ENCODE measurements around the gene TAF15. TPM values are rescaled to one million over a fixed set of nuclear protein-coding genes. Genes with fewer than 3 reads are reported as not detected.
A peak's percentile ranks its signal among the peaks of the same experiment; 100 is the strongest.

The TAF15 gene
- total RNA-seq, 4 donors from 2014 or later = 25.2 to 39.5 (median 31.6) TPM

GRCh38 chr17:35764123-35764991 lies 44.9 kb upstream of the TAF15 start:
- Histone ChIP-seq H3K27me3 (no peaks in the 10 kb centered on the region), H3K9me3 (no peaks in the 10 kb centered on the region), H3K36me3 (no peaks in the 10 kb centered on the region), H3K4me1 (peaks cover 9 to 11% of the 10 kb centered on the region in 2 donors), H3K27ac (peak overlapping the region; percentile 13 to 50 (median 42)), H3K4me3 (peak overlapping the region; percentile 58 to 72 (median 64))
- intact Hi-C loops (cut with DNase I; ENCODE audit: low total_unique reads) = loop anchor here (1.0 to 5.0 kb wide), 2 partner anchors 45 to 718 kb away; partner anchors contain the start of gene TAF15
- ATAC-seq = peak; percentile 90 to 95
- in situ Hi-C loops (cut with MboI; ENCODE audit: low sequenced_read_pairs in 4 of 4) = loop anchor here in 1 of 4 donors (5.0 kb wide), 1 partner anchor 43 kb away; the partner anchor contains the start of gene TAF15
- TF ChIP-seq CTCF (IDR thresholded peaks at IDR 0.05 in 4 of 5, conservative IDR thresholded peaks at IDR 0.05 in 1 of 5) (peak; percentile 90 to 98 (median 97)), POLR2A (IDR thresholded peaks at IDR 0.05) (no peak)
- peak; percentile 61 to 82 for DNase-seq

- Histone ChIP-seq H3K36me3 (no peaks in the 10 kb centered on the region), H3K9me3 (no peaks in the 10 kb centered on the region), H3K27me3 (no peaks in the 10 kb centered on the region), H3K4me3 (no peak overlapping the region), H3K4me1 (peaks cover 7 to 11% of the 10 kb centered on the region in 2 donors), H3K27ac (no peak overlapping the region)
- TF ChIP-seq POLR2A (IDR thresholded peaks at IDR 0.05) (no peak), CTCF (IDR thresholded peaks at IDR 0.05 in 4 of 5, conservative IDR thresholded peaks at IDR 0.05 in 1 of 5) (no peak)
- ATAC-seq = no peak
- in situ Hi-C loops (cut with MboI; ENCODE audit: low sequenced_read_pairs in 4 of 4) (loop anchor here in 2 of 4 donors (5.0 kb wide), 2 partner anchors 37 to 42 kb away; partner anchors contain the start of gene TAF15 (in 1 of the 2)), intact Hi-C loops (cut with DNase I; ENCODE audit: low total_unique reads) (no loop called here)
- DNase-seq = no peak
These were observed 44.1 kb upstream of the TAF15 start for GRCh38 chr17:35765086-35765710.

GRCh38 chr17:35765756-35766488 lies 43.4 kb upstream of the TAF15 start:
- H3K9me3 ChIP-seq = no peaks in the 10 kb centered on the region
- in situ Hi-C loops (cut with MboI; ENCODE audit: low sequenced_read_pairs in 4 of 4) = loop anchor here in 2 of 4 donors (5.0 kb wide), 2 partner anchors 36 to 41 kb away; partner anchors contain the start of gene TAF15 (in 1 of the 2)
- no peaks in the 10 kb centered on the region for H3K27me3 ChIP-seq
- intact Hi-C loops (cut with DNase I; ENCODE audit: low total_unique reads) = no loop called here
- TF ChIP-seq POLR2A (IDR thresholded peaks at IDR 0.05) (no peak), CTCF (IDR thresholded peaks at IDR 0.05 in 4 of 5, conservative IDR thresholded peaks at IDR 0.05 in 1 of 5) (no peak)
- H3K4me1 ChIP-seq = peaks cover 5 to 11% of the 10 kb centered on the region in 2 donors
- ATAC-seq (no peak), DNase-seq (no peak)
- H3K27ac ChIP-seq = no peak overlapping the region
- no peak overlapping the region for H3K4me3 ChIP-seq
- H3K36me3 ChIP-seq = no peaks in the 10 kb centered on the region

- ATAC-seq (no peak), DNase-seq (no peak)
- Histone ChIP-seq H3K27ac (no peak overlapping the region), H3K9me3 (no peaks in the 10 kb centered on the region), H3K36me3 (no peaks in the 10 kb centered on the region), H3K4me3 (no peak overlapping the region), H3K4me1 (peaks cover 5 to 11% of the 10 kb centered on the region in 2 donors), H3K27me3 (no peaks in the 10 kb centered on the region)
- intact Hi-C loops (cut with DNase I; ENCODE audit: low total_unique reads) = no loop called here
- TF ChIP-seq POLR2A (IDR thresholded peaks at IDR 0.05) = no peak
- no peak for TF ChIP-seq CTCF (IDR thresholded peaks at IDR 0.05 in 4 of 5, conservative IDR thresholded peaks at IDR 0.05 in 1 of 5)
- in situ Hi-C loops (cut with MboI; ENCODE audit: low sequenced_read_pairs in 4 of 4) = loop anchor here in 2 of 4 donors (5.0 kb wide), 2 partner anchors 36 to 41 kb away; partner anchors contain the start of gene TAF15 (in 1 of the 2)
These were observed 42.8 kb upstream of the TAF15 start for GRCh38 chr17:35766489-35766877.

All from gastrocnemius medialis (tissue), 4 donors.